ENCODE measurements around the gene HINFP. TPM values are rescaled to one million over a fixed set of nuclear protein-coding genes. Genes with fewer than 3 reads are reported as not detected.
A peak's percentile ranks its signal among the peaks of the same experiment; 100 is the strongest.

HINFP gene, protein sequence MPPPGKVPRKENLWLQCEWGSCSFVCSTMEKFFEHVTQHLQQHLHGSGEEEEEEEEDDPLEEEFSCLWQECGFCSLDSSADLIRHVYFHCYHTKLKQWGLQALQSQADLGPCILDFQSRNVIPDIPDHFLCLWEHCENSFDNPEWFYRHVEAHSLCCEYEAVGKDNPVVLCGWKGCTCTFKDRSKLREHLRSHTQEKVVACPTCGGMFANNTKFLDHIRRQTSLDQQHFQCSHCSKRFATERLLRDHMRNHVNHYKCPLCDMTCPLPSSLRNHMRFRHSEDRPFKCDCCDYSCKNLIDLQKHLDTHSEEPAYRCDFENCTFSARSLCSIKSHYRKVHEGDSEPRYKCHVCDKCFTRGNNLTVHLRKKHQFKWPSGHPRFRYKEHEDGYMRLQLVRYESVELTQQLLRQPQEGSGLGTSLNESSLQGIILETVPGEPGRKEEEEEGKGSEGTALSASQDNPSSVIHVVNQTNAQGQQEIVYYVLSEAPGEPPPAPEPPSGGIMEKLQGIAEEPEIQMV
- 10 to 100 TPM; 13.4 to 34.7 TPM for total RNA-seq

- DNase-seq (ENCODE audit: low spot score): peak; percentile 99
- ATAC-seq (ENCODE audit: insufficient number of reproducible peaks, low FRiP score, low read depth): peak; percentile 97
- TF ChIP-seq, protein P1, sequence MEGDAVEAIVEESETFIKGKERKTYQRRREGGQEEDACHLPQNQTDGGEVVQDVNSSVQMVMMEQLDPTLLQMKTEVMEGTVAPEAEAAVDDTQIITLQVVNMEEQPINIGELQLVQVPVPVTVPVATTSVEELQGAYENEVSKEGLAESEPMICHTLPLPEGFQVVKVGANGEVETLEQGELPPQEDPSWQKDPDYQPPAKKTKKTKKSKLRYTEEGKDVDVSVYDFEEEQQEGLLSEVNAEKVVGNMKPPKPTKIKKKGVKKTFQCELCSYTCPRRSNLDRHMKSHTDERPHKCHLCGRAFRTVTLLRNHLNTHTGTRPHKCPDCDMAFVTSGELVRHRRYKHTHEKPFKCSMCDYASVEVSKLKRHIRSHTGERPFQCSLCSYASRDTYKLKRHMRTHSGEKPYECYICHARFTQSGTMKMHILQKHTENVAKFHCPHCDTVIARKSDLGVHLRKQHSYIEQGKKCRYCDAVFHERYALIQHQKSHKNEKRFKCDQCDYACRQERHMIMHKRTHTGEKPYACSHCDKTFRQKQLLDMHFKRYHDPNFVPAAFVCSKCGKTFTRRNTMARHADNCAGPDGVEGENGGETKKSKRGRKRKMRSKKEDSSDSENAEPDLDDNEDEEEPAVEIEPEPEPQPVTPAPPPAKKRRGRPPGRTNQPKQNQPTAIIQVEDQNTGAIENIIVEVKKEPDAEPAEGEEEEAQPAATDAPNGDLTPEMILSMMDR (IDR thresholded peaks at IDR 0.05): no peak
Measured at GRCh38 chr11:119121008-119121810, at the start of gene HINFP. TSS of gene HINFP (plus strand) at chr11:119121580. CDS start at chr11:119126945, 5,365 bp downstream.

DNA sequence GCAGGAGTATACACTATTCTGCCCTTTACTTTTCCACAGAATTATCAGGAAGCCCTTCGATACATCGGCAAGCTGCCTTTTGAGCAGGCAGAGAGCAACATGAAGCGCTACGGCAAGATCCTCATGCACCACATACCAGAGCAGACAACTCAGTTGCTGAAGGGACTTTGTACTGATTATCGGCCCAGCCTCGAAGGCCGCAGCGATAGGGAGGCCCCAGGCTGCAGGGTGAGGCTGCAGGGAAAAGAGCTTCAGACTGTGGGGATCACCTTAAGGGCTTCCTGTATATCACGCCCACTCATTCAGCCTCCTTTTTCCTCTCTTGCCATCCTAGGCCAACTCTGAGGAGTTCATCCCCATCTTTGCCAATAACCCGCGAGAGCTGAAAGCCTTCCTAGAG, 43.5 kb upstream of the HINFP start:
- H3K27me3 ChIP-seq (replicated peaks; ENCODE audit: insufficient read depth): no peaks in the 10 kb centered on the region
- H3K27ac ChIP-seq: no peak overlapping the region
- no peaks in the 10 kb centered on the region for H3K4me1 ChIP-seq (ENCODE audit: control insufficient read depth in 1 of 2, low read depth in 2 of 2)
- H3K9me3 ChIP-seq: no peaks in the 10 kb centered on the region
- H3K36me3 ChIP-seq: peaks cover 70% of the 10 kb centered on the region
- TF ChIP-seq, protein P1 (IDR thresholded peaks at IDR 0.05): no peak
- H3K4me3 ChIP-seq: no peak overlapping the region
- no peak for ATAC-seq (ENCODE audit: insufficient number of reproducible peaks, low FRiP score, low read depth)
- DNase-seq (ENCODE audit: low spot score): no peak

More at GRCh38 chr11:119121008-119121810, at the start of gene HINFP:
- Histone ChIP-seq H3K4me3 (peak within 1 kb of the TSS; percentile 73), H3K36me3 (peaks cover 13% of the 10 kb centered on the region), H3K4me1 (ENCODE audit: control insufficient read depth in 1 of 2, low read depth in 2 of 2) (peaks cover 8 to 16% of the 10 kb centered on the region in 2 donors), H3K27ac (peak within 1 kb of the TSS; percentile 25 to 61), H3K9me3 (no peaks in the 10 kb centered on the region), H3K27me3 (replicated peaks; ENCODE audit: insufficient read depth) (no peaks in the 10 kb centered on the region)

GRCh38 chr11:119078675-119079420, 42.5 kb upstream of the HINFP start:
- no peaks in the 10 kb centered on the region for H3K4me1 ChIP-seq (ENCODE audit: control insufficient read depth in 1 of 2, low read depth in 2 of 2)
- H3K27me3 ChIP-seq (replicated peaks; ENCODE audit: insufficient read depth): no peaks in the 10 kb centered on the region
- TF ChIP-seq, protein P1 (IDR thresholded peaks at IDR 0.05): no peak
- no peaks in the 10 kb centered on the region for H3K9me3 ChIP-seq
- no peak for ATAC-seq (ENCODE audit: insufficient number of reproducible peaks, low FRiP score, low read depth)
- H3K36me3 ChIP-seq: peaks cover 61% of the 10 kb centered on the region
- H3K4me3 ChIP-seq: no peak overlapping the region
- no peak overlapping the region for H3K27ac ChIP-seq
- DNase-seq (ENCODE audit: low spot score): no peak

DNA sequence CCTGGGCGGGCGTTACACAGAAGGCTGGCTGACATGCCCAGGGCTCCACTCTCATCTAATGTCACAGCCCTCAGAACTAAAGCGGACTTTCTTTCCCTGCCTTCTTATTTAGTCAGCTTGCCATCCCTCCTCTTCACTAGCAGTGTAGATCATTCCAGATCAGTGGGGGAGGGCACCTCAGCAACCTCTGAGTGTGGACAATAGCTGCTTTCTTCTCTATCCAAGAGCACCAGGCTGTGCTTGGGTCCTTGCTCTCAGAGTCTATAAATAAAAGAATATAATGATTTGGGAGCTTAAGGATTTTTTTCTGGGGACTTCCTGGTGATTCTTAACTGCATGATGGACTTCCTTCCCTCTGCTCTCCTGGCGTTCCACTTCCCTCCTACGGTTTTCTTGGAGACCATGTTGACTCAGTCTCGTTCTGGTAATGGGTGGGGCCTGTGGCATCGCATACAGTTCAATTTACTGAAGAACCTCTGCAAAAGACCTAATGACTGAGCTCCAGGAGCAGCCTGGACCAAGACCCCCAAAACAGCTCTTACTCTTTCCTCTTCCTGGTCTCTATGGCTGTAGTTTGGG, 39.6 kb upstream of the HINFP start:
- TF ChIP-seq, protein P1 (IDR thresholded peaks at IDR 0.05): no peak
- H3K9me3 ChIP-seq: no peaks in the 10 kb centered on the region
- peaks cover 5 to 15% of the 10 kb centered on the region in 2 donors for H3K4me1 ChIP-seq (ENCODE audit: control insufficient read depth in 1 of 2, low read depth in 2 of 2)
- DNase-seq (ENCODE audit: low spot score) (no peak), ATAC-seq (ENCODE audit: insufficient number of reproducible peaks, low FRiP score, low read depth) (no peak)
- H3K4me3 ChIP-seq: no peak overlapping the region
- no peak overlapping the region for H3K27ac ChIP-seq
- no peaks in the 10 kb centered on the region for H3K27me3 ChIP-seq (replicated peaks; ENCODE audit: insufficient read depth)
- H3K36me3 ChIP-seq: peaks cover 47% of the 10 kb centered on the region

Measured in thoracic aorta (tissue), 2 donors.